ENCODE data around the gene RUNX3.

Gene RUNX3

DNA sequence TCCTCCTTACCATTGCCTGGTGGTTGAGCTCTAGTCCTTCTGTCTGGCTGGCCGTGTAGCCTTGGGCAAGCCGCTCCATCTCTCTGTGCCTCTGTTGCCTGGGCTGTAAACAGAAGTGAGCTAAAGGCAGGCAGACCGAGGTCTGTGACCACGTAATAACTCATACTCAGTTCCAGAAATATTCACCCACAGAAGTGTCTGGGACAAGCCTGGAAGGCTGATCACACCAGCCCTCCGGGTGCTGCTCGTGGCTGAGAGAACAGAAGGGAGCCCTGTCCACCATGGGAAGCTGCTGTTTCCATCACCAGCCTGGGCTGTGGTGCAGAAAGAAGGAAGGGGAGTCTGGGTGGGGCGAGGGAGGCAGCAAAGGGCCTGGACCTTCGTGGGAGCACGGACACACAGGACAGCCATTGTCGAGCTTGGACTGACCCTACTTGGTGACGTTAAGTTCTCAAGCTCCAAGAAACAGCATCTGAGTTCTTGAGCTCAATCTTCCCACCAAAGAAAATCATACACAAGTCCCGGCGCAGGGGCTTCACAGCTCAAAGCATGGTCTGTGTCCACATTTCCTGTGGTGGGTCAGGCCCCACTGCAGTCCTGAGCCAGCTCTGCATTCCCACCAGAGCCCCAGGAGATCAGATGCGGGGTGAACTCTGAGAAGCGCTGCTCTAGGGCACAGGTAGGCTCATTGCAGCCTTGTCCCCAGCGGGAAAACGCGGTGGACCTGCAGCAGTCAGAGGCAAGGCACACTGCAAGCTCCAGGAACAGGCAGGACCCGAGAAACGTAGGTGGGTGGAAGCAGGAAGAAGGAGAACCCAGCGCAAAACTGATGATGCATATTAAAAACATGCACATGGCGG is 61.8 kb downstream of the RUNX3 start:
- peaks cover 74% of the 10 kb centered on the region for H3K27me3 Mint-ChIP-seq
- CTCF ChIA-PET: interaction anchor here (0.8 to 1.3 kb wide), 2 partner anchors 20 to 169 kb away, joined by 3 to 6 read pairs; no protein-coding TSS in a partner anchor
- no peaks in the 10 kb centered on the region for H3K36me3 Mint-ChIP-seq
- DNase-seq: no peak
- no peak overlapping the region for H3K4me3 Mint-ChIP-seq
- H3K4me1 Mint-ChIP-seq: peaks cover 6% of the 10 kb centered on the region
- H3K27ac Mint-ChIP-seq: no peak overlapping the region
- H3K9me3 Mint-ChIP-seq: no peaks in the 10 kb centered on the region

DNA sequence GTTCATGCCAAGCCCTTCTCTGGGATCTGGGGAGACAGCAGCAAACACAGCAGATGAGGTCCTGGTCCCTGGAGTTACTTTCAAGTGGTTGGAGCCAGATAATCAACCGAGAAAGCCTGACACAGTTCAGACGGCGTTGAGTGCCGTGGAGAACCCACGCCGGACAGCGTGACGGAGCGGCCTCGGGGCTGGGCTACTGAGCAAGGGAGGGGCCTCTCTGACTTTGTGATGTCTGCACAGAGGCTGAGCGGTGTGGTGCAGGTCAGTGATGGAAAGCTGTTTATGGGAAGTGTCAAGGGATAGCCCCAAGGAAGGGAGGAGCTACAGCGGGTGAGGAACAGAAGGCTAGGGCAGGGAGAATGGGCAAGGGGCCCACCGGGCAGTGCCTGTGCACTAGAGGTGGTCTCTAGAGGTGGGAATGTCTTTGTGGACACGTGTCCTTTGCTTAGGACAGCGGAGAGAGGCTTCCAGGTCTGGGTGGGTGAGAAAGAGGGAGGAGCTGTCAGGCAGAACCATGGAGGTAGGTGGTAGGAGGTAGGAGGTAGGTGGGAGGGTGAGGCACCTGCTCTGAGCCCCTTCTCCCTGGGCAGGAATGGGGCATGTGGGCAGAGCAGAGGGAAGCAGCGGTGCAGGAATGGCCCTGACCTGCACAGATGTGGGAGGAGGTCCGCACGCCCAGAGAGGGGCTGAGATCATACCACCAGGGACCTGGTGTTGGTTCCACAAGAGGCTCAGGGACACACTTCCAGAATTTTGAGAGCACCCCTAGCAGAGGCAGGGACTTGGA is 62.8 kb downstream of the RUNX3 start:
- Mint-ChIP-seq H3K27me3 (peaks cover 78% of the 10 kb centered on the region), H3K4me1 (peaks cover 6% of the 10 kb centered on the region), H3K4me3 (no peak overlapping the region), H3K9me3 (no peaks in the 10 kb centered on the region), H3K27ac (no peak overlapping the region), H3K36me3 (no peaks in the 10 kb centered on the region)
- DNase-seq: no peak
- CTCF ChIA-PET: interaction anchor here (1.3 kb wide), 1 partner anchor 19 kb away, joined by 6 read pairs; no protein-coding TSS in a partner anchor

DNA sequence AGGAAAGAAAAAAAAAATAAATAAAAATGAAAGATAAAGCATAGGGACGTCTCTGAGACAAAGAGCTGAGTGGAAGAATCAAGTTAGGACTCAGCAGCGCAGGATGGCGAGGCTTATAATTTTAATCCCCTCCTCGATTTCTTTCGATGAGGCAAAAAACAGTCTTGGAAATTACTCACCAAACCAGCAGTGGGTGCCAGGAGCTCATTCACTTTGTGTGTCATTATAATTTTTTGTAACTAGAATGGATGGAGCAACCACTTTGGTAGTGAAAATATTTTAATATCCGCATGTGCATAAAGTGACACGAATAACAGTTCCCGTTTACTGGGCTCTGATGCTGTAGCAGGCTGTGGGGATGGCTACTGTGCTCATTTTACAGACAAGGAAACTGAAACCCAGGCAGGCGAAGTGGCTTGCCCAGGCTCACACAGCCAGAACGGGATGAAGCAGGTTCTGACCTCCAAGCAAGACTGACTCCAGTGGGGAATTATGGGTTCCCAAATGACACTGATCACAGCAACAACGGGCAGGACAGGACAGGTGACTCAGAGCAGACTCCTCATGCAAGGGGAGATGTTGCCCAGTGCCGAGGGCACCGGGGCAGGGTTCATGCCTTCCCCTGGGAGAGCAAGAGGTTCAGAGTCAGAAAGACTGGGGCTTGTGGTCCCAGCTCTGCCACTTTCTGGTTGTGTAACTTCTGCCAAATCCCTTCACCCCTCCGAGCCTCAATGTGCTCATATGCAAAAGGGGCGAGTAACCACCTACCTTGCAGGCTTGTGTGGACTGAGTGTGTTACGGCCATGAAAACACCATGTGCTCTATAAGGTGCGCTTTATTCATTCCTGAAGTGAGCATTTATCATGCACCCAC is 63.6 kb downstream of the RUNX3 start:
- CTCF ChIA-PET: interaction anchor here (1.1 kb wide), 1 partner anchor 32 kb away, joined by 3 read pairs; no protein-coding TSS in a partner anchor
- H3K36me3 Mint-ChIP-seq: no peaks in the 10 kb centered on the region
- peaks cover 6% of the 10 kb centered on the region for H3K4me1 Mint-ChIP-seq
- H3K27me3 Mint-ChIP-seq: peaks cover 78% of the 10 kb centered on the region
- no peak overlapping the region for H3K4me3 Mint-ChIP-seq
- H3K9me3 Mint-ChIP-seq: no peaks in the 10 kb centered on the region
- no peak overlapping the region for H3K27ac Mint-ChIP-seq
- no peak for DNase-seq

DNA sequence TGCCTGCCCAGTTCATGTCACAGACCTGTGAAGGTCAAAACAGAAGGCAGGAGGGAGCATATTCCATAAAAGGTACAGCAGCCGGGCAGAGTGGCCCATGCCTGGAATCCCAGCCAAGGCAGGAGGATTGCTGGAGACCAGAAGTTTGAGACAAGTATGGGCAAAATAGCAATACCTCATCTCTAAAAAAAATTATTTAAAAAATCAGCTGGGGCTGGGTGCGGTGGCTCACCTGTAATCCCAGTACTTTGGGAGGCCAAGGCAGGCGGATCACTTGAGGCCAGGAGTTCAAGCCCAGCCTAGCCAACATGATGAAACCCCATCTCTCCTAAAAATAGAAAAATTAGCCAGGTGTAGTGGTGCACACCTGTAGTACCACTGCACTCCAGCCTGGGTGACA is 64.5 kb downstream of the RUNX3 start:
- Mint-ChIP-seq H3K36me3 (no peaks in the 10 kb centered on the region), H3K9me3 (no peaks in the 10 kb centered on the region), H3K4me1 (peaks cover 2% of the 10 kb centered on the region), H3K4me3 (no peak overlapping the region), H3K27me3 (peaks cover 78% of the 10 kb centered on the region), H3K27ac (no peak overlapping the region)
- DNase-seq: no peak
- CTCF ChIA-PET: interaction anchor here (1.1 kb wide), 1 partner anchor 33 kb away, joined by 3 read pairs; no protein-coding TSS in a partner anchor

DNA sequence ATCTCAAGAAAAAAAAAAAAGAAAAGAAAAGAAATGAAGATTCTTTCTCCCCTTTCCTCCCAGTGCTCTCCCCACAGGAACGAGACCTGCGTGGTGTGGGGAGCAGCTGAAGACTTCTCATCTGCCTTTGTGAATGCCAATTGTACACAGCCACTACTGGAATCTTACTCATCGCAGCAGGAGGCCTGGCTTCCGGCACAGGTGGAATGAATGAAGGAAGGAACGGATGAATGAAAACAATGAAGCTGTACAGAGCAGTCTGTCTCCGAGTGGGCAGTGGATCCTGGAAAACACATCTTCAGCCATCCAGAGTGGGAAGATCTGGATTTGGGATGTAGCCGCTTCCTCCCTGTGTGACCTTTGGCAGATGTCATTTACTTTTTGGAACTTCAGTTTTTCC is 64.9 kb downstream of the RUNX3 start:
- no peak overlapping the region for H3K27ac Mint-ChIP-seq
- DNase-seq: no peak
- peaks cover 78% of the 10 kb centered on the region for H3K27me3 Mint-ChIP-seq
- no peaks in the 10 kb centered on the region for H3K9me3 Mint-ChIP-seq
- no peaks in the 10 kb centered on the region for H3K36me3 Mint-ChIP-seq
- H3K4me3 Mint-ChIP-seq: no peak overlapping the region
- H3K4me1 Mint-ChIP-seq: no peaks in the 10 kb centered on the region
- CTCF ChIA-PET: interaction anchor here (0.6 kb wide), 1 partner anchor 321 kb away, joined by 4 read pairs; no protein-coding TSS in a partner anchor

DNA sequence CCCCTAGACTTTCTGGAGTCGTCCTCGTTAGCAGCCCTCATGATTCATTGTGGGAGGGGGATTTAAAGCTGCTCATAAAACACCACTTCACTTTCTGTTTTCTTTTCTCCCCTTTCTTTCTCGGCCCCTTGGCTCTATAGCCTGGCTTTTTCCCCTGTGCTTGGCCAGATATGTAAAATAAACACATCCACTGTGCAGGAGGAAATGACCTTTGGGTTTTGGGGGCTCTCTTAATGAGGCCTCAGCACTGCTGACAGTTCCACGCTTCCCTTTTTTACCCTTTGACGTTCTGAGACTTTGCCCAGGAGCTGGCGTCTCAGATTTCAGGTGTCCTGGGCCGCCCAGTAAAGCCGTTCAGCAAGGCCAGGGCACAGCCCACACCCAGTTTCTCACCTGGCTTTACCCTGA is 65.7 kb downstream of the RUNX3 start:
- Mint-ChIP-seq H3K9me3 (no peaks in the 10 kb centered on the region), H3K27ac (no peak overlapping the region), H3K4me1 (no peaks in the 10 kb centered on the region)

DNA sequence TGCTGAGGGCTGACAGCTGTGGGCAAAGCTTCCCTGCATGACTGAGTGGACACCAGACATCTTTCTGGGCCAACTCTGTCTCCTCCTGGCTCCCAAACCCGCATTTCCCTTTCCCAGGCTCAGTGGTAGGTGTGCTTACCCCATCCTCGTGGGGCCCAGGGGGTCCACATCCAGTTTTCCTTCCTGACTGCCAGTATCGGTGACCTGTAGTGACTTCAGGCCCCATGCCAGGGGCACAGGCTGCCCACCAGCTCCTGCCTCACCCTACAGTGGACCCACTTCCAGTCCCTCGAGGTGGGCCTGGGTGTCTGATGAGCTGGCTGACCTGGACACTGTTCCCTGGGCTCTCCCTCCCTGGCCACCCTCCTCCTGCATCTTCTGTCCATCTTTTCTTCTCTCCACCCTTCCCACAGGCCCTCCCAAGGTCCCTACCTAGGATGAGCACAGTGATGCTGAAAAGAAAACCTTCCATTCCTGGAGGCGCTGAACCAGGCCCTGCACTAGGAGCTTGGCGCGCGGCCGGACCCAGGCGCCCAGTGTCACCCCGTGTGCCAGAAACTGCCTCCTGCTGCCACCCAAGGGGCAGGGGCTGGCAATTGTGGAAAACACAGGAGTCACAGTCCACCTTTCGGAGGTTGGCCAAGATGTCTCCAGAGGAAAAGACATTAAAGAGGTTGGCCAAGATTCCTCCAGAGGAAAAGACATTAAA is 67.1 kb downstream of the RUNX3 start:
- H3K9me3 Mint-ChIP-seq: no peaks in the 10 kb centered on the region
- CTCF ChIA-PET: interaction anchor here (0.6 to 1.2 kb wide), 2 partner anchors 14 to 74 kb away, joined by 3 to 4 read pairs; no protein-coding TSS in a partner anchor
- DNase-seq: no peak
- H3K27me3 Mint-ChIP-seq: peaks cover 74% of the 10 kb centered on the region
- H3K27ac Mint-ChIP-seq: no peak overlapping the region
- no peaks in the 10 kb centered on the region for H3K4me1 Mint-ChIP-seq
- H3K36me3 Mint-ChIP-seq: no peaks in the 10 kb centered on the region
- H3K4me3 Mint-ChIP-seq: no peak overlapping the region

More for the DNA sequence above, 65.7 kb downstream of the RUNX3 start:
- H3K36me3 Mint-ChIP-seq: no peaks in the 10 kb centered on the region
- H3K27me3 Mint-ChIP-seq: peaks cover 77% of the 10 kb centered on the region
- CTCF ChIA-PET: interaction anchor here (0.6 to 1.2 kb wide), 2 partner anchors 15 to 321 kb away, joined by 4 read pairs; no protein-coding TSS in a partner anchor
- H3K4me3 Mint-ChIP-seq: no peak overlapping the region
- DNase-seq: no peak

DNA sequence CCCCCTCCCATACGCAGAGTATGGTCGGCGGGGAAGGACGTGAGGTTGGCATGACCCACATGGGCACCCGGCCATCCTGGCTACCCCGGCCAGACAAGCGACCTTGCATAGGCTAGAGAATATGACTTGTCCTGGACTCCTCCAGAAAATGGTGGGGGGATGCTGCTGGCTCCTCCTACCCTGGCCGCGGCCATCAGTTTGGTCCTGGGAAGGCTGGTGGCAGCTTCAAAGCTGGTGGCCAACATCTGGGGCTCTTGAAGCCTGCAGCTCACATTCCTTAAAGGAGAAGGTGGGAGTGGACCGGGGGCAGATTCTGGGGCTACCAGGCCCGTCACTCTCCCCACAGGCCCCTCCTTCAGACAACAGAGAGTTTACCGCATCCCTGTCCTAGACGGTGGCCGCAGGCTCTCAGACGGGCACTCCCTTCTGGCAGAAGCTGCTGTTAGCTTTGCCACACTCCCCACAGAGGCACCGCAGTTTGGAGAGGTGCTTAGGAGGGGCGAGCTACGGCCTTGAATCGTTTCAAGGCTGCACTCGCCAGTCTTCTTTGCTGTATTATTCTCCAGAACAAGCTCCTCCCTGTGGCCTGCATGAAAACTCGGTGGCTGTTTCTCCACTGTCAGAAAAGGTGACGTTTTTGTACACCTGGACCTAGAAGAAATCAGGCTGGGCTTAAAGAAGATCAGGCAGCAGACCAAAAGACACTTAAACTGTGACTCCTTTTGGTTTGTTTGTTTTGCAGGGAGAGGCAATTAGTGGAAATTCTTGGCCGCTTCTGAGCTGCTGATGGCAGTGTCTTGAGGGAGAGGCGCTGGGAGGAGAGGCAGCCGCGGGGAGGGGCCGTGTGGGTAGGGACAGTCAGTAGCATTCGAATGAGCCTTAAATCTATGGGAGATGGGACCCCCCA is 68.0 kb downstream of the RUNX3 start:
- DNase-seq: no peak
- H3K27me3 Mint-ChIP-seq: peaks cover 74% of the 10 kb centered on the region
- H3K9me3 Mint-ChIP-seq: no peaks in the 10 kb centered on the region
- H3K27ac Mint-ChIP-seq: no peak overlapping the region
- H3K4me1 Mint-ChIP-seq: no peaks in the 10 kb centered on the region
- no peak overlapping the region for H3K4me3 Mint-ChIP-seq
- H3K36me3 Mint-ChIP-seq: no peaks in the 10 kb centered on the region
- CTCF ChIA-PET: interaction anchor here (0.6 kb wide), 1 partner anchor 75 kb away, joined by 3 read pairs; no protein-coding TSS in a partner anchor

DNA sequence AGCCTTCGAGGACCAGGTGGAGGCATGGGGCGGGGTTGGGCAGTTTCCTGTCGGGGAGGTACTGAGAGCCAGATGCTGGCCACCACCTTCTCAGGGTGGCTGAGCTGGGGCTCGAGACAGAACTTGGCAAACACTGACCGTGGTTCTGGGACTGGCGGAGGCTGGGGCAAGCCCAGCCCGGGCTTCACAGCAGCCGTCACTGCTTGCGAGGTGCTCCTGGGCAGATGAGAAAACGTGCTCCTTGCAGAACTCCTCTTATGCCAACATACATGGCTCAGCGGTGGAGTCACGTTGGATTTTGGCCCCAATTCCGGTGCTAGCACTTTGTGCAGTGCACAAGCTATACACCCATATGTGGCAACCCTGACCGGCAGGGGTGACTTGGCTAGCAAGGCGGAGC is 69.2 kb downstream of the RUNX3 start:
- DNase-seq: no peak
- Mint-ChIP-seq H3K9me3 (no peaks in the 10 kb centered on the region), H3K27ac (no peak overlapping the region), H3K36me3 (no peaks in the 10 kb centered on the region), H3K4me1 (no peaks in the 10 kb centered on the region), H3K27me3 (peaks cover 76% of the 10 kb centered on the region), H3K4me3 (no peak overlapping the region)
- CTCF ChIA-PET: interaction anchor here (0.7 to 1.3 kb wide), 2 partner anchors 11 to 13 kb away, joined by 3 to 4 read pairs; no protein-coding TSS in a partner anchor

DNA sequence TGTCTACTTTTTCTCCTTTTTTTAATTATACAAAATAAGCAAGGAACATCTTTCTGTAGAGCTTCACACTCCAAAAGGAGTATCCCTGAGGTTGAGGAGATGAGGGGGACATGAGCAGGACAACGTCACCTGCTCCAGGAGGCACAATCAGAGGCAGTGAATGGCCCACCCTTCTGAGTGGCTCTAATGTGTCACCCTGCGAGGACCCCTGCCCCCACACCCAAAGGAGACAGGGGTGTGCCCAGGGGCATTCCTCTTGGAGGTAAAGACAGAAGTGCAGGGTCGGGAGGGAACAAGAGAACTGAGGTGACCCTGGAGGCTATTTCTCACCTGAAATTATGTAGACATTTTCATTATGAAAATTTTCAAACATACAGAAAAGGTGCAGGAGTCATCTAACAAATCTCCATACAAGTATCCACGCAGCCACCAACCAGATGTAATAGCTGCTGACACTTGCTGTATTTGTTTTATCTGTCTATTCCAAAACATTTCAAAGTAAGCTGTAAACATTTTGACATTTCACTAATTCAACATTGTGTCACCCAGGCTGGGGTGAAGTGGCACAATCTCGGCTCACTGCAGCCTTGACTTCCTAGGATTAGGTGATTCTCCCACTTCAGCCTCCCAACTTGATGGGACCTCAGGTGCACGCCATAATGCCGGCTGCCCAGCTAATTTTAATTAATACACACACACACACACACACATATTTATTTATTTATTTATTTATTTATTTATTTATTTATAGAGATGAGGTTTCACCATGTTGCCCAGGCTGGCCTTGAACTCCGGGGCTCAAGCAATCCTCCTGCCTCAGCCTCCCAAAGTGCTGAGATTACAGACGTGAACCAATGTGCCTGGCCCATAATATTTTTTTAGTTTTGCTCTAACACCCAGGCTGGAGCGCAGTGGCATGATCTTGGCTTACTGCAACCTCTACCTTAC is 70.7 kb downstream of the RUNX3 start:
- Mint-ChIP-seq H3K36me3 (no peaks in the 10 kb centered on the region), H3K27me3 (peaks cover 77% of the 10 kb centered on the region), H3K27ac (no peak overlapping the region), H3K4me3 (no peak overlapping the region), H3K9me3 (no peaks in the 10 kb centered on the region), H3K4me1 (no peaks in the 10 kb centered on the region)
- CTCF ChIA-PET: interaction anchor here (1.2 to 1.3 kb wide), 2 partner anchors 12 to 346 kb away, joined by 3 to 4 read pairs; no protein-coding TSS in a partner anchor
- DNase-seq: no peak

DNA sequence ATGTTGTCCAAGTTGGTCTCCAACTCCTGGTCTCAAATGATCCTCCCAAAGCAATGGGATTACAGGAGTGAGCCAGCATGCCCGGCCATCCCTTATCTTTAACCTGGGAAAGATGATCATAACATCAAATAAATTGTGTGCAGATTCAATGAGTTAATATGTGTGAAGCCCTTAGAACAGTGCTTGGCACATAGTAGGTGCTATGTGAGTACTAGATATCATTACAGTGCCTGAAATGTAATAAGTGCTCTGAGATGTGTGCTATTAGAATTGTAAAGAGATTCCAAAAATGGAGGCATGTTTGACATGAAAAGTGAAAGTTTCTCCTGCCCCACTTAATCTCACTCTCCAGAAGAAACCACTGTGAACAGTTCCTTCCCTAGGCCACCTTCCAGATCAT is 71.8 kb downstream of the RUNX3 start:
- CTCF ChIA-PET: interaction anchor here (1.2 kb wide), 1 partner anchor 347 kb away, joined by 3 read pairs; no protein-coding TSS in a partner anchor
- H3K27me3 Mint-ChIP-seq: peaks cover 81% of the 10 kb centered on the region
- no peaks in the 10 kb centered on the region for H3K36me3 Mint-ChIP-seq
- H3K4me3 Mint-ChIP-seq: no peak overlapping the region
- no peaks in the 10 kb centered on the region for H3K4me1 Mint-ChIP-seq
- no peaks in the 10 kb centered on the region for H3K9me3 Mint-ChIP-seq
- DNase-seq: no peak
- no peak overlapping the region for H3K27ac Mint-ChIP-seq
